ENCODE results near the gene SMIM36. TPM values are rescaled to one million over a fixed set of nuclear protein-coding genes. Genes with fewer than 3 reads are reported as not detected.

SMIM36 gene
- total and polyA plus RNA-seq, 10 of the 15 experiments (the other 5 are each of a cell fraction or from before 2014, with no cell fraction given): not detected

DNA sequence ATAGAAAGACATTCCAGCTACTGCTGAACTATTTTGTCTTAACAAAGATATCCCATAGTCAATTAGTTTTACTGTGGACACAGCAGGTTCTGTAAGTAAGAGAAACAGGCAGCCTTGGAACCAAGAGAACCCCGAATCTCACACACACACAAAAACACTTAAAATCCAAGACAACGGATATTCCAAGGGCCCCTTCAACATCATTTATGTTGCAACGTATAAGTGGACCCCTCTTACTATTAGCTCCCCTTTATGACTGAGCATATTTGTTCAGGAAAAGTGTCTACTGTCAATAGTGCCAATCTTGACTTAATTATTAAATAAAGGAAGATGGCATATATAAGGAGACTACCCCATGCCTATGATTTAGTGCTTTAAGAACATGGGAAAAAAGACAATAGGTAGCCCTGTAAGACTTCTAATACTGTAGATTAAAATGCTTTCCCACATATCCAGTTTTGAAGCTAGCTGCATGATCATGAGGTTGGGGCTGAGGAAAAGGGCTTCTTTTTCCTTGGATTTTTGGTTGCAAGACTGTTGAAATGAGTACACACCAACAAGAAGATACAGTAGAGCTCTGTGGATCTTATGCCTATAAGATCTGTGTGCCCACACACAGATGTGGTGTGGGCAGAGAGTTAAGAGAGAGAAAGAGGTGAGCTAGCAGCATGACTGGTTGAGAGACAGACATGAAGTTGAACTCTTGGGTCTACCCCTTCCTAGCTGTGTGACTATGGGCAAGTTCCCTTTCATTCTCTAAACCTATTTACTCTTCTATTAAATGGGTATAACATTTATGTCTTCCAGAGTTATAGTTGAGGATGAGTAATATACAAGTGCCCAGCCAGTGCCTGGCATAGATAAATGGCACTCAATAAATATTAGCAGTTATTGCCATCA, 92.6 kb downstream of the SMIM36 start:
- in situ Hi-C loops (cut with MboI): no loop called here
- peak; percentile 52 for TF ChIP-seq POLR2AphosphoS5 (IDR thresholded peaks at IDR 0.05; ENCODE audit: low read length)
- TF ChIP-seq SRF (IDR thresholded peaks at IDR 0.05; ENCODE audit: low read depth in 2 of 2, low read length in 2 of 2): no peak
- peak overlapping the region; percentile 77 for H3K4me2 ChIP-seq (ENCODE audit: control insufficient read depth, insufficient read depth)
- H3K9me3 ChIP-seq (replicated peaks; ENCODE audit: control insufficient read depth, insufficient read depth, low read length): no peaks in the 10 kb centered on the region
- intact Hi-C loops (cut with micrococcal nuclease; ENCODE audit: unreplicated experiment): no loop called here
- H3K27me3 ChIP-seq (replicated peaks in 1 of 2; ENCODE audit: control insufficient read depth in 2 of 2, insufficient read depth in 2 of 2, low read length in 1 of 2): no peaks in the 10 kb centered on the region
- H2AFZ ChIP-seq (ENCODE audit: control insufficient read depth, low read depth, low read length): no peak overlapping the region
- no peak; the same call in 2 of the 3 replicates for ATAC-seq
- H3K4me3 ChIP-seq: peak overlapping the region; percentile 94
- no peaks in the 10 kb centered on the region for H4K20me1 ChIP-seq (ENCODE audit: control insufficient read depth, insufficient read depth)
- ChIA-PET RAD21 (ENCODE audit: unreplicated experiment) (interaction anchor here (0.5 to 8.9 kb wide), 17 partner anchors 8 to 428 kb away, joined by 3 to 99 read pairs (median 5); partner anchors contain the start of genes PCTP and SMIM36), CTCF (interaction anchor here (0.6 to 5.3 kb wide), 11 partner anchors 8 to 297 kb away, joined by 3 to 32 read pairs (median 4); partner anchors contain the start of gene SMIM36), SMC1A (ENCODE audit: uncharacterized antibody, unreplicated experiment) (interaction anchor here (0.7 to 16.9 kb wide), 16 partner anchors 8 to 99 kb away, joined by 3 to 359 read pairs (median 10); partner anchors contain the start of gene SMIM36), POLR2A (interaction anchor here (1.2 to 6.4 kb wide), 6 partner anchors 11 to 65 kb away, joined by 3 to 106 read pairs (median 8); no protein-coding TSS in a partner anchor)
- H3K79me2 ChIP-seq (ENCODE audit: control insufficient read depth, insufficient read depth, low read length): peaks cover 81% of the 10 kb centered on the region
- H3K27ac ChIP-seq (ENCODE audit: control insufficient read depth, insufficient read depth): peak overlapping the region; percentile 91
- H3K9ac ChIP-seq (ENCODE audit: control insufficient read depth, insufficient read depth, low read length): peak overlapping the region; percentile 99; the same call in 1 of the 2 replicates
- no peak for FAIRE-seq
- H3K4me1 ChIP-seq (ENCODE audit: control insufficient read depth, insufficient read depth, low read length): peaks cover 18% of the 10 kb centered on the region
- no TSS peak for BruUV-seq (replicated peaks)
- H3K36me3 ChIP-seq (ENCODE audit: control insufficient read depth in 2 of 2, insufficient read depth in 2 of 2, low read length in 1 of 2): peaks cover 0 to 3% of the 10 kb centered on the region in 2 experiments; a peak in 2 of 4 replicates
- DNase-seq (ENCODE audit: low read depth, low spot score): no peak
- WGBS (ENCODE audit: insufficient coverage, insufficient replicate concordance, low lambda C conversion rate, missing lambda C conversion rate): 98% methylated on average over 3 of the region's 3 CpGs
